Fibroblast of skin of left biceps (primary cell): Measurements from ENCODE around the gene CPT1A.
A peak's percentile ranks its signal among the peaks of the same experiment; 100 is the strongest.
"Not testable (repeated sequence)": the region's sequence is repeated elsewhere in the genome, so short reads cannot be mapped to it uniquely, and the experiment has no call there.

Experiments
- DNase-seq, 2 experiments: peaks; one replicate each; pipeline ENCODE4 v3.0.0-alpha.2; 2013; ENCODE audit warnings: low read depth in 2 of 2

CPT1A gene

GRCh38 chr11:68841718-68842426 is at the start of gene CPT1A:
CPT1A (minus strand) TSS chr11:68841916; CDS start chr11:68815474, 26,442 bp downstream.
- no peak for DNase-seq

- DNase-seq, result peak; percentile 76 to 78
Observed at GRCh38 chr11:68890490-68891231, 48.9 kb upstream of the CPT1A start.

DNA sequence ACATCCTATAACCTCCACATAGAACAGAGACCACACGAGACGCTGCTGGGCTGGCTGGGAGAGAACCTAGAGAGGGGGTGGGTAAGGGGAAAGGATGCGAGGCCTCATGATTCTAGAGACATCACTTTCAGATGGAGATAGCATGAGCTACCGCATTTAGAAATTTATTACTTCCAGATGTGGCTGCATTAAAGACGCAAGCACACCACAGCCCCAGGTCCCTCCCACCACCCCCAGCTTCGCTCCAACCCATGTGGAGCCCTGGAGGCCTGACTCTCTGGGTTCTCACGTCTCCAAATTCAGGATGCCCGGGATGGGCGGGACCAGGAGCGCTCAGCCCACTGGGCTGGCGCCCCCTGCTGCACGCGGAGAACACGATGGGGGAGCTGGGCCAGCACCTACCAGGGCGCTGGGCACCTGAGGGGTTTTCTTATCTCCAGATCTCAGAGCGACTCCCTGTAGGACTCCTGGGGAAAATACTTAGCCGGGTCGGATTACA is 48.3 kb upstream of the CPT1A start:
- DNase-seq, result peak; percentile 98 to 99

- DNase-seq, result not testable (repeated sequence)
Observed at GRCh38 chr11:68884827-68885226, 43.1 kb upstream of the CPT1A start.

DNA sequence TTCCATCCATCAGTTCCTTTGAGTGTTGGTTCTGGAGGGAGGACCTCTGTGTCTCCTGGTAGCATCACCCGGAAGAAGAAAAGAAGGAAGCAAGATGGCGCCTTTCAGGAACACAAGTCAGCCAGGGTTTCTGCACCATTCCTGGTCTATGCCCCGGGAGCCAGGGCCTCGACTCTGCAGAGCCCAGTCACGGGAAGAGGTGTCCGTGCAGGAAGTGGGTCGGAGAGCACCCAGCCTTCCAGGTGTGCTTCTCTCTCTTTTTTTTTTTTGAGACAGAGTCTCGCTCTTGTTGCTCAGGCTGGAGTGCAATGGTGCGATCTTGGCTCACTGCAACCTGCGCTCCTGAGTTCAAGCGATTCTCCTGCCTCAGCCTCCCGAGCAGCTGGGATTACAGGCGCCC is 40.7 kb upstream of the CPT1A start:
- no peak for DNase-seq

DNA sequence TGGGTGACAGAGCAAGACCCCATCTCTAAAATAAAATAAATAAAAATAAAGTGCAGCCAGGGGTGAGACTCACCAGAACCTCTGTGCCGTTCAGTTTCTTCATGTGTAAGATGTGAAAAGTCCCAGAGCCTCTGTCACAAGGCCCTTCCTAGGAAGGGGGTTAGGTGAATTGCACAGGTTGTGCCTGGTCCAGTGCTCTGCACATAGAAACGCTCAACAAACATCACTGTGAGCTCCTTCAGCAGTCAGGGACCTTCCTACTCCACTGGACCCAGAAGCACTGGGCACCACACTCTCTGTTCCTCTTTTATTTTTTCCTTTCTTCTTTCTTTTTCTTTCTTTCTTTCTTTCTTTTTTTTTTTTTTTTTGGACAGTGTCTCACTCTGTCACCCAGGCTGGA is 39.6 kb upstream of the CPT1A start:
- no peak for DNase-seq

DNA sequence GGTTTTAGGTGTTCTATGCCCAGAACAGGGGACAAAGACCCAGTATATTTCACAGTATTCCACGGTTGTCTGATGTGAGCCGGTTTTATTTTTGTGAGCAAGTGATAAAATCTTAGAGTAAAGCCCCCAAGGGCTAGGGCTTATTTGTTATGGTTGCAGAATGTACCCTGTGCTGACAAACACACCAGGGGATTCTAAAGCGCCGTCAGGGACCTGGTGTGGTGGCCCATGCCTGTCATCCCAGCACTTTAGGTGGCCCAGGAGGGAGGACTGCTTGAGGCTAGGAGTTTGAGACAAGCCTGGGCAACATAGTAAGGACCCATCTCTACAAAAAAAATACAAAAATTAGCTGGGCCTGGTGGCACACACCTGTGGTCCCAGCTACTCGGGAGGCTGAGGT is 39.1 kb upstream of the CPT1A start:
- no peak for DNase-seq

- DNase-seq, result no peak
Observed at GRCh38 chr11:68878022-68878421, 36.3 kb upstream of the CPT1A start.

DNA sequence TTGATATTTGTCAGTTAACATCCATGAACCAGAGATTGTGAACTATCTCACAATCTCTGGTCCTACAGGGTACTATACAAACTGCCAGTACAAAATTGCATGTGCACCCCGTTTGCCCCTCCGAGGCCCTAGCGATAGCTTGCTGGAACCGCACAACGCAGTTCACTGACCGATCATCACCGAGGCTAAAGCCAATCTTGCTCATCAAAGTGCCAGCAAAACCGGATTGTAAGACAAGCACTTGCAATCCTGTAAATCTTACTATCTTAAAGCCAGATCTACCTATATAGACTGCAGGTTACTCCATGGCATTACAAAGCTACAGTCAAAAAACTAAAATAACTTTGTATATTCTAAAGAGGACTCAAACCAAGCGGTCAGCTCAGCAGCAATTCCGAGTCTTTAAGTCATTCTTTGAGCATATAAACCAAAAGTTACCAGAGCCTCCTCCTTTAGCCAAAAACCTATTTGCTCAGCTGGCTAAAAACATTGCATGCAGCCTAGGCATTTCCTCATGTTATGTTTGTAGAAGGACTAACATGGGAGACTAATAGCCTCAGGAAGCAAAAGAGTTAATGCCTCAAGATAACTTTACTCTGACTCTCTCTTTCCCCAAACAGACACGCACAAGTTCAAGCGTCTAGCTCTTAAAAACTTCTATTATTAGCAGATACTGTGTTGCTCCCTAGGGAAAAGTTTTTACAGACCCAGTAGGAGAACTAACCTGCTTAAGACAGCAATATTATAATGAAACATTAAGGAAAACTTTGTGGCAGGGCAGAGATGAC is 30.7 kb upstream of the CPT1A start:
- no peak for DNase-seq

- no peak for DNase-seq
Observed at GRCh38 chr11:68870470-68870869, 28.8 kb upstream of the CPT1A start.

DNA sequence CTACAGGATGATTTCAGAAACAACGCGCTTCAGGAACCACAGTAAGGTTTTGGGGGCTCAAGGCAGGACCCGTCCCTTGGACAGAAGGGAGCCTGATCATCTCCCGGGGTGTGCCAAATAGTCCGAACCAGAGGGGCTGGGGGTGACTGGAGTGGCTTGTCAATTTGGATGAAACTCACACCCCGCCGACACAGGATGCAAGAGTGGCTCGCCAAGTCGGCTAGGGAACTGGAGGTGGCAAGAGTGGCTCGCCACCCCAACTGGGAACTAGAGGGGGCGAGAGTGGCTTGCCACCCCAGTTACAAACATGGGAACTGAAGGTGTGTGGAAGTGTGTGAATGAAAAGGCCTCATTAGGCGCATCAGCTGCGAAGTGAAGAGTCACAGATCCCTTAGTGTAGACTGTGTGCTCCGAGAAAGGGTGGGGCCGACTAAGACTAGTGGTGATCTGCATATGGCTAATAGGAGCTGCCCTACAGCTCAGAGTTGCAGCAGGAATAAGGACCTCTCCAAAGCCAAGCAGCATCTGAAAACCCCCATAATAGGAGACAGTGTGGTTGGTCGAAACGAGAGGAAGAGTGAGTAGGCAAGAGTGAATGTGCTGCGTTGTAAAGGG is 26.6 kb upstream of the CPT1A start:
- DNase-seq, result no peak

DNA sequence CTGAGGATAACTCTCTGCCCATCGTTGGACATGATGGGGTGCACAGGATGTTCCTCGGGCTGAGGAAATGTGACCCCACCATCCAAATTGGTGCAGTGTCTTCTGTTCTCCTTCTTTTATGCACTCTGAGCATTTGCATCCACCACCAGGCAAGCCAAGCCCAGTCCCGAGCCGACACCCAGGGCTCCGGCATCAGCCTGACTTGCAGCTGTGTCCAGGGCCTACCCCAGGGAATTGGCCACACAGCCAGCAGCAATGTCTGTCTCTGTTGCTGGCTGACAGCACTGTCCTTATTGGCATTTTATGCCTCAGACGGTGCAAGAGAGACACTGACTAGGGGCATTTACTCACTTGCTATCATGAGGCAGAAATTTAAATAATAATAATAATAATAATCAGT is 25.4 kb upstream of the CPT1A start:
- no peak for DNase-seq

DNA sequence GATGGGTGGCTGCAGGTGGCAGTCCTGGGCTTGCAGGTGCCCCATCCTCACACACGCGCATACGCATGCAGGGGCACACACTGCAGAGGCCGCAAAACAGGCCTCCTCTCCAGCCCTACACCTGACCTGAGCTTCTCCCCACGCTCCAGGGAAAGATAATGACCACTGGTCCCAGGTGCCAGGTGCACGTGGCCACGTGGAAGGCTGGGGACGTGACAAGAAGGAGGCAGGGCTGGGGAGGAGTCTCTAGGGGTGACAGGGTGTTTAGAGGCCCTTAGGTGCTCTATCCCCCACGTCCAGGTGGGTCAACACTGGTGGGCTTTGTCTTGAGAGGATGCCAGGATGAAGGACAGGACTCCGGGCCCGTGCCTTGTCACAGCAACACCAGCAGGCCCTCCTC is 23.5 kb upstream of the CPT1A start:
- no peak for DNase-seq

GRCh38 chr11:68863553-68864265 is 22.0 kb upstream of the CPT1A start:
- no peak for DNase-seq

- no peak for DNase-seq
Observed at GRCh38 chr11:68862421-68862820, 20.7 kb upstream of the CPT1A start.

DNA sequence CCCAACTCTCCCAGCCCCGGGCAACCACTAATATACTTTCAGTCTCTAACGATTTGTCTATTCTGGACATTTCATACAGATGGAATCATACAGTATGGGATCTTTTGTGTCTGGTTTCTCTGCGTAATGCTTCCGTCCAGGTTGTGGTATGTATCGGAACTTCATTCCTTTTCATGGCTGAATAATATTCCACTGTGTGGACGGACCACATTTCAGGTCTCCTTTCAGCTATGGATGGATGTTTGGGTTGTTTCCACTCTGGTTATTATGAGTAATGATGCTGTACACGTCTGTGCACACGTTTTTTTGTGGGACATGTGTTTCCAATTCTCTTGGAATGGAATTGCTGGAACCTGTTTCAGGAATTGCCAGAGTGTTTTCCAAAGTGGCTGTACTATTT is 17.4 kb upstream of the CPT1A start:
- DNase-seq, result no peak

DNA sequence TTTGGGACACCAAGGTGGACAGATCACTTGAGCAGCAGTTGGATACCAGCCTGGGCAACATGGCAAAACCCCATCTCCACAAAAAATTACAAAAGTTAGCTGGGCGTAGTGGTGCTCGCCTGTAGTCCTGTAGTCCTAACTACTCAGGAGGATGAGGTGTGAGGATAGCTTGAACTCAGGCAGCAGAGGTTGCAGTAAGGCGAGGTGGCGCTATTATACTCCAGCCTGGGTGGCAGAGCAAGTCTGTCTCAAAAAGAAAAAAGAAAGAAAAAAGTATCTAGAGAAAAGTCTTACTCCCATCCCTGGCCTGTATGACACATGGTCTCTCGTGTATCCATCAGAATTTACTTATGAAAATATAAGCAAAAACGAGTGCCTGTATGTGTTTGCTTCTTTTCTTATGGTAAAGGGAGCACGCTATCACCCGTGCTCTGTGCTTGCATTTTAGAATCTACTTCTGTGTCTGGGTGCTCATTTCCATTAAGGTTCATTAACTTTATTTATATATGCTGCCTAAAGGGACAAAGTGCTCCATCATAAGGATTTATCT is 15.4 kb upstream of the CPT1A start:
- no peak for DNase-seq

GRCh38 chr11:68856425-68857030 is 14.8 kb upstream of the CPT1A start:
- not testable (repeated sequence) for DNase-seq

DNA sequence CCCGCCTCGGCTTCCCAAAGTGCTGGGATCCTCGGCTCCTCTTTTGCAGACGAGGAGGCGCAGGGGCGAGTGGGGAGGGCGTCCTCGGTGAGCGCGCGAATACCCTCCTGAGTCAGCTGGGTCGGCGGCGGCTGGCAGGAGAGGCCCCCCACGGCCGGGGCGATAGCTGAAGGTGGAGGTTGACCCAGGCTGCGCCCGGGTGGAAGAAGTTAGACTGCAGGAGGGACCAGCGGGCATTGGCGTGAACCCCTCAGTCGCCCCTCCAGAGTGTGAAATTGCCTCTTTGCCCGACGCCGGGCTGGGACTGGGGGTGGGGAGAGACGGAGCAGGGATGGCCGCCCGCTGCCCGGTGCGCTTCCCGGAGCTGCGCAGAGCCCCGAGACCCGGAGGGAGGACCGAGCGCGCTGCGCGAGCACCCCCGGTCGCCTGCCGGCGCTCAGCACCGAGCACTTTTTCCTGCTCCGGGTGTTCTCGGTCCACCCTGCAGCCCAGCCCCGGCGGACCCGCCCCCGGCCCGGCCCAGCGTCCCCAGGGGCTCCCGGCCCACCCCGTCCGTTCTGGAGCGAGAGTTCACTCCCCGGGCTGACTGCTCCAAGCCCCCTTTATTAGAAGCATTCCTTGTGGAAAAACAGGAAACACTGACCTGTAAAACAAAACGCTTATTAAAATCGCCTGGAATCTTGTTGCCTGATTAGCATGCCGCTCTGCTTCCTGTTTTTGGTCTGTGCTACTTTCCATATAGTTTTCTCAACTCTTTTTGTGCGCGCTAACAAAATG is 13.7 kb upstream of the CPT1A start:
- DNase-seq, result no peak
